NB4 (cell line): ENCODE data around the gene H6PD.

Experiments
- DNase-seq: peaks from one replicate; pipeline ENCODE4 v3.0.0; 2010; ENCODE audit warnings: low read depth
- H3K4me3 ChIP-seq: one replicate; pipeline ENCODE4 v1.5.1; 2011; ENCODE audit warnings: mild to moderate bottlenecking, low read depth, low read length, moderate library complexity
- MAX ChIP-seq: IDR thresholded peaks from 2 replicates; pipeline ENCODE4 v1.6.1; 2011; ENCODE audit warnings: low read depth, low read length
- MYC ChIP-seq: IDR thresholded peaks from 2 replicates; pipeline ENCODE4 v1.6.1; 2011; ENCODE audit warnings: low read depth, low read length
- POLR2A ChIP-seq: IDR thresholded peaks from 2 replicates; pipeline ENCODE4 v1.6.1; 2011; ENCODE audit warnings: mild to moderate bottlenecking; ENCODE audit not compliant: insufficient read length; ENCODE audit errors: extremely low read depth
- TF ChIP-seq, protein P1 (sequence below): IDR thresholded peaks from one replicate; pipeline ENCODE4 v1.5.1; 2012; ENCODE audit warnings: low read depth, low read length

The H6PD gene

DNA sequence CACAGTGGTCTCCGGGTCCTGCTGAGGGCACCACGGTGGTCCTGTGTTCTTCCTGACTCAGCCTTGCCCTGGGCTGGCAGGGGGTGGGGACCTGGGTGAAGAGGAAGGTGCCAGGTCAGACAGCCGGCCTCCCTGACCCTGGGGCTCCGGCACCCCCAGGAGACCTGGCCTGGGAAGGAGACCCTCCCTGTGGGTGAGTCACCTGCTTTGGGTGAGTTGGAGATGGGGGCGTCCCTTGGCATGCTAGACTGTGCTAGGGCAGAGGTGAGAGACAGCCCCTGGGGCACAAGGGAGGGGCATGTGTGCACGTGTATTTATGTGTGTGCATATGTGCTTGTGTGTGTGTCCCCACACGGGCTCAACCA is 81.5 kb downstream of the H6PD start:
- H3K4me3 ChIP-seq: no peak overlapping the region

GRCh38 chr1:9316512-9316911 is 81.9 kb downstream of the H6PD start:
- H3K4me3 ChIP-seq: no peak overlapping the region
- no peak for DNase-seq
- TF ChIP-seq, protein P1, sequence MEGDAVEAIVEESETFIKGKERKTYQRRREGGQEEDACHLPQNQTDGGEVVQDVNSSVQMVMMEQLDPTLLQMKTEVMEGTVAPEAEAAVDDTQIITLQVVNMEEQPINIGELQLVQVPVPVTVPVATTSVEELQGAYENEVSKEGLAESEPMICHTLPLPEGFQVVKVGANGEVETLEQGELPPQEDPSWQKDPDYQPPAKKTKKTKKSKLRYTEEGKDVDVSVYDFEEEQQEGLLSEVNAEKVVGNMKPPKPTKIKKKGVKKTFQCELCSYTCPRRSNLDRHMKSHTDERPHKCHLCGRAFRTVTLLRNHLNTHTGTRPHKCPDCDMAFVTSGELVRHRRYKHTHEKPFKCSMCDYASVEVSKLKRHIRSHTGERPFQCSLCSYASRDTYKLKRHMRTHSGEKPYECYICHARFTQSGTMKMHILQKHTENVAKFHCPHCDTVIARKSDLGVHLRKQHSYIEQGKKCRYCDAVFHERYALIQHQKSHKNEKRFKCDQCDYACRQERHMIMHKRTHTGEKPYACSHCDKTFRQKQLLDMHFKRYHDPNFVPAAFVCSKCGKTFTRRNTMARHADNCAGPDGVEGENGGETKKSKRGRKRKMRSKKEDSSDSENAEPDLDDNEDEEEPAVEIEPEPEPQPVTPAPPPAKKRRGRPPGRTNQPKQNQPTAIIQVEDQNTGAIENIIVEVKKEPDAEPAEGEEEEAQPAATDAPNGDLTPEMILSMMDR: no peak
- TF ChIP-seq MAX (no peak), MYC (no peak), POLR2A (no peak)

More for the DNA sequence above, 81.5 kb downstream of the H6PD start:
- no peak for DNase-seq
- no peak for TF ChIP-seq MAX

- no peak overlapping the region for H3K4me3 ChIP-seq
- DNase-seq: no peak
- TF ChIP-seq, protein P1: no peak
- no peak for TF ChIP-seq POLR2A
- TF ChIP-seq MAX: no peak
- no peak for TF ChIP-seq MYC
These were observed 82.5 kb downstream of the H6PD start for GRCh38 chr1:9317072-9317471.

GRCh38 chr1:9317591-9318417 is 83.2 kb downstream of the H6PD start:
- DNase-seq: no peak
- H3K4me3 ChIP-seq: no peak overlapping the region
- no peak for TF ChIP-seq POLR2A
- TF ChIP-seq, protein P1: no peak
- no peak for TF ChIP-seq MYC
- TF ChIP-seq MAX: no peak

- H3K4me3 ChIP-seq: no peak overlapping the region
- TF ChIP-seq MYC (no peak), POLR2A (no peak), MAX (no peak)
- TF ChIP-seq, protein P1: no peak
These were observed 84.7 kb downstream of the H6PD start for GRCh38 chr1:9319208-9319788.

GRCh38 chr1:9319789-9320519 is 85.4 kb downstream of the H6PD start:
- DNase-seq: no peak
- no peak overlapping the region for H3K4me3 ChIP-seq
- no peak for TF ChIP-seq MAX
- no peak for TF ChIP-seq MYC
- no peak for TF ChIP-seq POLR2A
- TF ChIP-seq, protein P1: no peak

More at GRCh38 chr1:9319208-9319788, 84.7 kb downstream of the H6PD start:
- no peak for DNase-seq
